Chondrocyte (in vitro differentiated cells): ENCODE measurements around the gene BNC2. TPM values are rescaled to one million over a fixed set of nuclear protein-coding genes. Genes with fewer than 3 reads are reported as not detected.

Source experiments
- DNase-seq: peaks from one replicate; pipeline ENCODE4 v3.0.0; 2021; ENCODE audit warnings: mixed read lengths, low spot score
- H3K27ac Mint-ChIP-seq: one replicate; pipeline ENCODE4 v1.8.0; 2021; ENCODE audit warnings: mild to moderate bottlenecking, moderate library complexity, mixed read lengths; ENCODE audit not compliant: unreplicated experiment
- H3K27me3 Mint-ChIP-seq: 2 replicates; pipeline ENCODE4 v1.8.0; 2021; ENCODE audit warnings: low read depth, mixed read lengths
- H3K36me3 Mint-ChIP-seq: 2 replicates; pipeline ENCODE4 v1.8.0; 2021; ENCODE audit warnings: low read depth, mixed read lengths
- H3K4me1 Mint-ChIP-seq: 2 replicates; pipeline ENCODE4 v1.8.0; 2021; ENCODE audit warnings: low read depth, mild to moderate bottlenecking, mixed read lengths
- H3K4me3 Mint-ChIP-seq: one replicate; pipeline ENCODE4 v1.8.0; 2021; ENCODE audit warnings: mild to moderate bottlenecking, moderate library complexity, mixed read lengths; ENCODE audit not compliant: unreplicated experiment
- H3K9me3 Mint-ChIP-seq: 2 replicates; pipeline ENCODE4 v1.8.0; 2021; ENCODE audit warnings: low read depth, mixed read lengths
- CTCF ChIP-seq: fragments of 200-600 bp; sonication (generic); IDR thresholded peaks from 2 replicates; pipeline ENCODE4 v1.5.0; 2021; ENCODE audit warnings: antibody characterized with exemption, mild to moderate bottlenecking, moderate library complexity
- total RNA-seq: library from RNA; stranded (reverse); gene quantifications from 3 replicates; pipeline ENCODE4 v1.2.1, GENCODE V29; 2021

BNC2 gene
- total RNA-seq, 1 donor from 2014 or later: 17.8 TPM

DNA sequence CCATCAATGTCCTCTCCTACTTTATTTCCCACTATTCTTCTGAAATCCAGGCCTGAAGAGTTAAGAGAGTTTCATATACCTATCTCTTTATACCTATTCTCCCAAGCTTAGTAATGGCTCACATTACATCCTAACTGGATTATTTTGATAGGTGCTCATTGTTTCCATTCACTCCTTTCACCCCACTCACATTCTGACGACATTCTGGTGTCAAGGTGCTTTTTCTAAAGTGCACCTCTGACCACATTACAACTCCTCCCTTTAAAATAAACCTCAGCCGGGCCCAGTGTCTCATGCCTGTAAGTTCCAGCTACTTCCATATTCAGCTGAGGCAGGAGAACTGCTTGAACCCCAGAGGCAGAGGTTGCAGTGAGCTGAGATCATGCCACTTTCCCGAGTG lies 417.1 kb downstream of the BNC2 start:
- no peaks in the 10 kb centered on the region for H3K27me3 Mint-ChIP-seq
- no peak for DNase-seq
- H3K36me3 Mint-ChIP-seq: no peaks in the 10 kb centered on the region
- no peaks in the 10 kb centered on the region for H3K9me3 Mint-ChIP-seq
- no peak for TF ChIP-seq CTCF
- no peak overlapping the region for H3K27ac Mint-ChIP-seq
- H3K4me1 Mint-ChIP-seq: peaks cover 4% of the 10 kb centered on the region
- no peak overlapping the region for H3K4me3 Mint-ChIP-seq

GRCh38 chr9:16450578-16450977 lies 419.9 kb downstream of the BNC2 start:
- H3K4me1 Mint-ChIP-seq: peaks cover 4% of the 10 kb centered on the region
- DNase-seq: no peak
- H3K27me3 Mint-ChIP-seq: no peaks in the 10 kb centered on the region
- no peaks in the 10 kb centered on the region for H3K9me3 Mint-ChIP-seq
- H3K27ac Mint-ChIP-seq: no peak overlapping the region
- no peak overlapping the region for H3K4me3 Mint-ChIP-seq
- TF ChIP-seq CTCF: no peak
- no peaks in the 10 kb centered on the region for H3K36me3 Mint-ChIP-seq

GRCh38 chr9:16450043-16450442 lies 420.4 kb downstream of the BNC2 start:
- DNase-seq: no peak
- no peak for TF ChIP-seq CTCF
- peaks cover 8% of the 10 kb centered on the region for H3K4me1 Mint-ChIP-seq
- no peaks in the 10 kb centered on the region for H3K27me3 Mint-ChIP-seq
- H3K27ac Mint-ChIP-seq: no peak overlapping the region
- no peaks in the 10 kb centered on the region for H3K36me3 Mint-ChIP-seq
- H3K4me3 Mint-ChIP-seq: no peak overlapping the region
- no peaks in the 10 kb centered on the region for H3K9me3 Mint-ChIP-seq

GRCh38 chr9:16449076-16449730 lies 421.3 kb downstream of the BNC2 start:
- Mint-ChIP-seq H3K36me3 (no peaks in the 10 kb centered on the region), H3K27me3 (no peaks in the 10 kb centered on the region), H3K27ac (no peak overlapping the region), H3K4me1 (peaks cover 12% of the 10 kb centered on the region), H3K9me3 (no peaks in the 10 kb centered on the region), H3K4me3 (no peak overlapping the region)
- TF ChIP-seq CTCF: no peak
- DNase-seq: no peak

GRCh38 chr9:16447946-16448345 lies 422.5 kb downstream of the BNC2 start:
- H3K36me3 Mint-ChIP-seq: no peaks in the 10 kb centered on the region
- DNase-seq: no peak
- no peaks in the 10 kb centered on the region for H3K9me3 Mint-ChIP-seq
- TF ChIP-seq CTCF: no peak
- no peak overlapping the region for H3K4me3 Mint-ChIP-seq
- H3K27me3 Mint-ChIP-seq: no peaks in the 10 kb centered on the region
- H3K27ac Mint-ChIP-seq: no peak overlapping the region
- H3K4me1 Mint-ChIP-seq: peaks cover 15% of the 10 kb centered on the region
